HFF-Myc (cell line): Measurements from ENCODE around the gene NNT.
"Not testable (repeated sequence)": the region's sequence is repeated elsewhere in the genome, so short reads cannot be mapped to it uniquely, and the experiment has no call there.

Experiments used
- DNase-seq: peaks from one replicate; pipeline ENCODE4 v3.0.0-alpha.2; 2011; ENCODE audit warnings: low read depth; ENCODE audit errors: extremely low read depth
- H3K4me3 ChIP-seq: replicated peaks from 2 replicates; pipeline ENCODE4 v1.5.1; 2011; ENCODE audit warnings: low read depth, mild to moderate bottlenecking, control low read depth, low read length
- CTCF ChIP-seq: IDR thresholded peaks from 2 replicates; pipeline ENCODE4 v1.5.1; 2012; ENCODE audit warnings: mild to moderate bottlenecking, low read depth, low read length, control low read depth; ENCODE audit errors: missing control alignments

NNT gene

GRCh38 chr5:43711496-43711895, 108.5 kb downstream of the NNT start:
- TF ChIP-seq CTCF, result no peak
- no peak for DNase-seq
- no peak overlapping the region for H3K4me3 ChIP-seq

DNA sequence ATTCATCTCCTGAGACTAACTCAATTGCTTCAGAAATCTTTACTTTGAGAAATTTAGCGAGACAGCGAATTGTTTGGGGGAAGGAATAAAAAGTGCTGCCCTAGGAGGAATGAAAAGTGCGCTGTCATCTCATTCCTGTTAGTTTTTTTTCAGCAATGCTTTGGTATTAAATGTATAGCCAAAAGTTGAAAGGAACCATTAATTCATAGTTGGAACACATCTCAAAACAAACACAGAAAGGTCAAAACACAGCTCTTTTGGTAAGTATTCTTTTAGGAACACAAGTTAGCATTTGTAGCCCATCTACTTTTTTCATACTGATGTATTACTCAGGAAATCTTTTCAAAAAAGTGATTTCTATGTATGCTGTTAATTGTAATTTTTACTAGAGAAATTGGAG, 109.1 kb downstream of the NNT start:
- DNase-seq, result no peak
- TF ChIP-seq CTCF, result no peak
- H3K4me3 ChIP-seq, result no peak overlapping the region

DNA sequence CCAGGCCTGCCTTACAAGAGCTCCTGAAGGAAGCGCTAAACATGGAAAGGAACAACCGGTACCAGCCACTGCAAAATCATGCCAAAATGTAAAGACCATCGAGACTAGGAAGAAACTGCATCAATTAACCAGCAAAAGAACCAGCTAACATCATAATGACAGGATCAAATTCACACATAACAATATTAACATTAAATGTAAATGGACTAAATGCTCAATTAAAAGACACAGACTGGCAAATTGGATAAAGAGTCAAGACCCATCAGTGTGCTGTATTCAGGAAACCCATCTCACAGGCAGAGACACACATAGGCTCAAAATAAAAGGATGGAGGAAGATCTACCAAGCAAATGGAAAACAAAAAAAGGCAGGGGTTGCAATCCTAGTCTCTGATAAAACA, 116.8 kb downstream of the NNT start:
- DNase-seq, H3K4me3 ChIP-seq: not testable (repeated sequence)

GRCh38 chr5:43728581-43728980, 125.6 kb downstream of the NNT start:
- no peak for TF ChIP-seq CTCF
- no peak overlapping the region for H3K4me3 ChIP-seq
- no peak for DNase-seq

GRCh38 chr5:43729846-43730478, 127.0 kb downstream of the NNT start:
- no peak for DNase-seq
- peak; percentile 13 for TF ChIP-seq CTCF
- H3K4me3 ChIP-seq, result no peak overlapping the region

GRCh38 chr5:43730832-43731342, 127.9 kb downstream of the NNT start:
- DNase-seq, result no peak
- H3K4me3 ChIP-seq, result no peak overlapping the region
- no peak for TF ChIP-seq CTCF

- DNase-seq, result no peak
These were observed 128.6 kb downstream of the NNT start for GRCh38 chr5:43731573-43731972.

GRCh38 chr5:43745923-43746548, 143.1 kb downstream of the NNT start:
- not testable (repeated sequence) for DNase-seq, H3K4me3 ChIP-seq

More at GRCh38 chr5:43731573-43731972, 128.6 kb downstream of the NNT start:
- TF ChIP-seq CTCF, result no peak
- no peak overlapping the region for H3K4me3 ChIP-seq
